Muscle layer of colon (tissue), 2 donors: ENCODE results near the gene FGF11.

Experiments
- H3K27ac ChIP-seq: one replicate; pipeline ENCODE4 v1.7.0; 2013; ENCODE audit warnings: low read depth, mild to moderate bottlenecking, low read length, moderate library complexity
- H3K27me3 ChIP-seq, 2 donors: one replicate each; pipeline ENCODE4 v1.7.0; 2013; ENCODE audit warnings: low read length in 2 of 2, mild to moderate bottlenecking in 2 of 2; ENCODE audit not compliant: insufficient read depth in 2 of 2, control insufficient read depth in 1 of 2
- H3K36me3 ChIP-seq: one replicate; pipeline ENCODE4 v1.7.0; 2013; ENCODE audit warnings: mild to moderate bottlenecking, low read length; ENCODE audit not compliant: insufficient read depth
- H3K4me1 ChIP-seq: one replicate; pipeline ENCODE4 v1.7.0; 2013; ENCODE audit warnings: mild to moderate bottlenecking, low read length; ENCODE audit not compliant: insufficient read depth
- H3K4me3 ChIP-seq, 2 donors: one replicate each; pipeline ENCODE4 v1.7.0; 2013; ENCODE audit warnings: low read length in 2 of 2, low read depth in 1 of 2, mild to moderate bottlenecking in 1 of 2, moderate library complexity in 1 of 2
- H3K9ac ChIP-seq: one replicate; pipeline ENCODE4 v1.7.0; 2013; ENCODE audit warnings: low read length
- H3K9me3 ChIP-seq: one replicate; pipeline ENCODE4 v1.7.0; 2013; ENCODE audit warnings: mild to moderate bottlenecking, low read length
- donor health status: abdominal sarcoma.
- donor health status: Adenocarcinoma of cecum.

Gene FGF11

DNA sequence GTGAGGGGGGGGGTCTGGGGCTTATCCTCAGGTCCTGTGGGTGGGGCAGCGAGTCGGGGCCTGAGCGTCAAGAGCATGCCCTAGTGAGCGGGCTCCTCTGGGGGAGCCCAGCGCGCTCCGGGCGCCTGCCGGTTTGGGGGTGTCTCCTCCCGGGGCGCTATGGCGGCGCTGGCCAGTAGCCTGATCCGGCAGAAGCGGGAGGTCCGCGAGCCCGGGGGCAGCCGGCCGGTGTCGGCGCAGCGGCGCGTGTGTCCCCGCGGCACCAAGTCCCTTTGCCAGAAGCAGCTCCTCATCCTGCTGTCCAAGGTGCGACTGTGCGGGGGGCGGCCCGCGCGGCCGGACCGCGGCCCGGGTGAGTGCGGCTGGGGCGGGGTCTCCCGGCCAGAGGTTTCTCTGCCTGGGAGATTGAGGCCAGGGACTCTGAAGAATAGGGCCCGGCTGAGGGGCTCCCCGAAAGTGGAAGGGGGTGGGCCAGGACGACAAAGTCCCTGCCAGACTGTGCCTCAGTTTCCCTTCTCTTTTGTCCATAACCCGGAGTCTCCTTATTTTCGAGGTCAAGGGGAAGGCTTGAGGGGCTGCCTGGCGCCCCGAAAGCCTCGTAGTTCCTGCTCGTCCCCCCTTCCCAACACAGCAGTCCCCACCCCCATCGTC is at the start of gene FGF11:
FGF11 (plus strand) TSS at position 51 of the 651 bp plus-strand sequence; CDS start at position 160, 109 bp downstream.
- no peaks in the 10 kb centered on the region for H3K9me3 ChIP-seq
- no peak within 1 kb of the TSS for H3K27ac ChIP-seq
- H3K4me3 ChIP-seq, result peak within 1 kb of the TSS; percentile 23 to 64
- no peak within 1 kb of the TSS for H3K9ac ChIP-seq
- peaks cover 38% of the 10 kb centered on the region for H3K4me1 ChIP-seq
- peaks cover 60 to 87% of the 10 kb centered on the region in 2 donors for H3K27me3 ChIP-seq
- H3K36me3 ChIP-seq, result no peaks in the 10 kb centered on the region

DNA sequence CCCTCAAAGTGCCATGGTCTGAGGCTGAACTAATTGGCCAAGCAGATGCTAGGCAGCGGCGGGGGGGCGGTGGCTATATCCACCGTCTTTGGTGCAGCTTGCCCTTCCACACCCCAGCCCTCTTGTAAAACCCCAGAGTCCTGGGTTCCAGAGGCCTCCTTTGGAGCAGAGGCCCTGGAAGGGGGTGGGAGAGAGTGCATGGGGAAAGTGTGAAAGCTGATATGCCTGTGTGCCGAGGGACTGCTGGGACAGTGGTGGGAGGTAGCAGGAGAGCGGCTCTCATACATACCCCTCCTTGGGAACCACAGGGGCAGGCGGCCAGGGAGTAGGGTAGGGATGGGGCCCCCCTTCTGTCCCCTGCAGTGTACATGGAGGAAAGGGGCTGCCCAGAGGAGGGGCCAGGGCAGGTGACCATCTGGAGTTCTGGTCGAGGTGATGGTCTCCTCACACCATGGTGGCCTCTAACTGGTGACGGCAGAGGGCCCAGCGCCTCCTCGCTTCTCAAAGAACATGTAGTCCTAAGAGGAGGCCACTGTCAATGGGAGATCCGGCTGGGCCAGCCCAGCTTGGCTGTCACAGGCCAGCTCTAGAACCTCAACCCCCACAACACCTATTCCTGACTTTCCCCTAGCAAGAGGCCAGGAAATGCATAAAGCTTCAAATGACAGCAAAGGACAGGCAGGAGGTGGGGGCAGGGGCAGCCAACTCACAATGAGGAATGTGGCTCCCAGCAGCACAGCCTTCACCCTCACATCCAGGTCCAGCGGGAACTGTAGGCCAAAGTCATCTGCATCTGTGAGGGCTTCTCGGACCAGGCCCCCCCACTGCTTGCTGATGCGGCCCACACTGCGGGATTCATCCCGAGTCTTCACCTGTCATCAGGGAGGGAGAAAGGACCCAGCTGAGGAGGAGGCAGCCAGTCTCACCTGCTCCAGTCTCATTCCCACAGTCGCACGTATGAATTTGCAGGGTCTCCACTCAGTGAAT is 49.1 kb upstream of the FGF11 start:
- no peak overlapping the region for H3K9ac ChIP-seq
- no peaks in the 10 kb centered on the region for H3K9me3 ChIP-seq
- no peak overlapping the region for H3K4me3 ChIP-seq
- peaks cover 8% of the 10 kb centered on the region for H3K4me1 ChIP-seq
- no peak overlapping the region for H3K27ac ChIP-seq
- peaks cover 6% of the 10 kb centered on the region for H3K36me3 ChIP-seq
- H3K27me3 ChIP-seq, result no peaks in the 10 kb centered on the region

DNA sequence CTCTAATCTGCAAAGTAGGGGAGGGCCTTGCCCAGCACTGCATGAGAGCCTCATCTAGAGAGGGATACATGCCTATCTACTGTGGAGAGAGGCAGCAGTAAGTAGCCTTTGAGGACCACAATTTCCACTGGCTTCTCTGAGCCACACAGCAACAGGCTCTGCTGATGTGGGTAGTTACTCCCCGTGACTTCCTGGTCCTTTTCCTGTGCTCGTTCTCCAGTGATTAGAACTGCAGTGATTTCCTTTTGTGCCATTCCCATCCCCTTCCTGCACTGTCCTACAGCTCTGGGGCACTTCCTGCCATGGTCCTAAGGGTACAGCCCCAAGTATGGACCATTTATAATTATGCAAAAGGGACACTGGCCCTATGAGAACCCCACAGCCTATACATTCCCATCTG is 48.0 kb upstream of the FGF11 start:
- Histone ChIP-seq H3K9me3 (no peaks in the 10 kb centered on the region), H3K4me3 (no peak overlapping the region), H3K27me3 (no peaks in the 10 kb centered on the region), H3K27ac (no peak overlapping the region), H3K4me1 (peaks cover 8% of the 10 kb centered on the region), H3K36me3 (peaks cover 6% of the 10 kb centered on the region), H3K9ac (no peak overlapping the region)

DNA sequence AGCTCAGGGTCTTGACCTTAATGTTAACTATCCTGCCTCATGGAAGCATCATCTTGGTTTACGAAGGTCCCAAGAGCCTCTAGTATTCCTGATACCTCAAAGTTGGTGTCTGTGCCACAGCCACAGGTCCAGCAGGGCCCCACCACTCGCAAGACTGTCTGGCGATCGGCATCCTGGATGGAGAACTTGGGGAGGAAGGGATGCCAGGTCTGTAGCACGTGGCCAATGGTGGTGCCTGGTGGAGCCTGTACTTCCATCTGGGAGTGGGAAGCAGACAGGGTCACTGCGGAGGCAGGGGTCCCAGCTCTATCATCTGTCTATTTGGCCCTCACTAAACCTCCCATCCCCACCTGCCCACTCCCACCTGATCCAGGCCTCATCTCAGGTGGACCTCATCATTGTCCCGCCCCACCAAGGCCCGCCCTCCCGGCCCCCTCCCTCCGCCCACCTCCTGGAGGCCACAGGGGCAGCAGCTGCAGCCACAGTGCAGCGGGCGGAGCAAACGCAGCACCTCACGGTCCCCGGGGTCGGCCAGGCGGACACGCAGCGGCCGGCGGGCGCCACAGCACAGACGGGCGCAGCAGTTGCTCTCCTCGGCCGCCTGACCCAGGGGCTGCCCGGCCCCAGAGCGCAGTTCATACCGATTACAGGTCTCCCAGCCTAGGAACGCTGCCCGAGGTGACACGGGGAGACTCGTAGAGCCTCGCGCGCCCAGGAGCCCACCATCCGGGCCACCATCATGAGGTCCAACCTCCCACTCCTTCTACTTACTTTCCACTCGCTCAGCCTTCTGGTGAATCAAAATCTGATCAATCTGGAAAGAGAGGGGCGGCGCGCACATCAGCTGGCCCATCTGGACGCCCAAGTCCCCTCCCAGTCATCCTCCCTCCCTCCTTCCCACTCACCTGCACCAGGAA is 46.4 kb upstream of the FGF11 start:
- H3K27me3 ChIP-seq, result no peaks in the 10 kb centered on the region
- no peaks in the 10 kb centered on the region for H3K9me3 ChIP-seq
- no peak overlapping the region for H3K27ac ChIP-seq
- H3K4me1 ChIP-seq, result peaks cover 8% of the 10 kb centered on the region
- H3K36me3 ChIP-seq, result peaks cover 6% of the 10 kb centered on the region
- peak overlapping the region in 1 of 2 donors; percentile 86 for H3K4me3 ChIP-seq
- peak overlapping the region; percentile 68 for H3K9ac ChIP-seq

DNA sequence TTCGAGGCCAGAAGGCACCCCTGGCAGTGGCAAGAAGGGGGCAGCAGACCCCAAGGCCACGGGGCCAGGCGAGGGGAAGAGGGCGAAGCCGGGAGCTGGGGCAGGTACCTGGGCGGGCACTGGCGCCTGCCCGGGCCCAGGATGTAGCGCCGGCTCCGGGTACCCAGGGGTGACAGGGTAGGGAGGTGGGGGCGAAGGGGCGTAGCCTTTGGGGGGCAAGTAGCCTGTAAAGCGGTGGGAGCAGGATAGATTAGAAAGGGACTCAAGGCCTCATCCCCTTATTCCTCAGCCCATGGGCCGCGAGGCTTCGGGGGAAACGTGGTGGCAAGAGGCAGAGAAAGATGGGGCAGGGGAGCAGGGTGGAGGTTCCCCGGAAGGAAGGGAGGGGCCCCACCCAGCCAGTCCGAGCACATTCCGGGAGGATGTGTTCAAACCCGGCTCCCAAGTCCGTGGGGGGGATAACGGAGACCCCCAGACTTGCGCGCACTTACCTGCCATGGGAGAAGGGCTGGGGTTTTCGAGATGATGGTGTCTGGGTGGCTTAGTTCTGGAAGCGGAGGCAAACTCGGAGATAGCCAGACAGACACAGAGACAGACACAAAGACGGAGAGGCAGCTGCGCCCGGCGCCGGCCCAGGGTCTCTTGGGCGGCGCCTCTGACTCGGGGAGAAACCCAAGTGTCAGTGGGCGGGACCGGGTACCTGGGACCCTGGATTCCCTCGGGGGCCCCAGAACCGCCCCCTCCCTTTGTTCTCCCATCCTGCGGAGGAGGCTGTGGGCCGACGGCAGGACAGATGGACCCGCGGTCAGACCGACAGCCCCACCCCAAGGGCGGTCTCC is 45.5 kb upstream of the FGF11 start:
- Histone ChIP-seq H3K27me3 (no peaks in the 10 kb centered on the region), H3K4me1 (peaks cover 8% of the 10 kb centered on the region), H3K4me3 (peak overlapping the region; percentile 86 to 91), H3K36me3 (peaks cover 6% of the 10 kb centered on the region), H3K27ac (peak overlapping the region; percentile 77), H3K9ac (peak overlapping the region; percentile 68), H3K9me3 (no peaks in the 10 kb centered on the region)

DNA sequence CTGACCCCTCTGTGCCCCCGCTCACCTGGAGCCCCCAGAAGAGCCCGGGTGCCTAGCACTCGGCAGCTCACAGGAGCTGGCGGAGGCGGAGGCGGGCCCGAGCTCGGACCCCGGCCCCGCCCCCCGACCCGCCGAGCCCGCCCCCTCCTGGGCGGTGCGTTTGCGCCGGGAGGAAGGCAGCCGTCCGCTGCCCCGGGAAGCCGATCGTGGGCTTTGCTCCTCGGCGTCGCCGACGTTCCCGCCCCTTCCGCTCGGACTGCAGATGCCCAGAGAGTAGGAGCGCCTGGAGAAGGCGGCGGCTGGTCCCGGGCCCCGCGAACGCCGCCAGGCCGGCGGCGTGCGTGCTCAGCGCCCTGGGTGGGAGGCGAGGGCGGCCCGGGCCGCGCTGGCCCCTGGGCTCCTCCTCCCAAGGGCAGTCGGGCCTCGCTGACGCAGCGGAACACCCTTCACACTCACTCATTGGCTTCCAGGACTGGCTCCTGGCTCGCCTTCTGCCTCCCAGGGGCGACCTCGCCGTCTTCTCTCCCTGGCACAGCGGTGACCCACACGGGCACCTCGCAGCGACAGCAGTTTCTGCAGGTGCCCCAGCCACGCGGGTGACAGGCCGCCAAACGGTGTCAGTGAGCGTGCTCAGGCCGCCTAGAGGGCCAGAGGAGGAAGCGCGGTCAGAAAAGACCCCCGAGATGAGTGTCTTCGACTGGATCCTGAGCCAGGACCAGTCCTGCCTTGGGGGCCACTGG is 44.7 kb upstream of the FGF11 start, which contains the start of gene PLSCR3:
PLSCR3 (minus strand) TSS at position 74 of the 740 bp plus-strand sequence. CDS start 415 bp downstream, outside the sequence.
- H3K27me3 ChIP-seq, result no peaks in the 10 kb centered on the region
- peak within 1 kb of the TSS; percentile 77 for H3K27ac ChIP-seq
- peak within 1 kb of the TSS; percentile 86 to 91 for H3K4me3 ChIP-seq
- H3K36me3 ChIP-seq, result peaks cover 6% of the 10 kb centered on the region
- H3K9me3 ChIP-seq, result no peaks in the 10 kb centered on the region
- H3K9ac ChIP-seq, result peak within 1 kb of the TSS; percentile 68
- peaks cover 8% of the 10 kb centered on the region for H3K4me1 ChIP-seq

DNA sequence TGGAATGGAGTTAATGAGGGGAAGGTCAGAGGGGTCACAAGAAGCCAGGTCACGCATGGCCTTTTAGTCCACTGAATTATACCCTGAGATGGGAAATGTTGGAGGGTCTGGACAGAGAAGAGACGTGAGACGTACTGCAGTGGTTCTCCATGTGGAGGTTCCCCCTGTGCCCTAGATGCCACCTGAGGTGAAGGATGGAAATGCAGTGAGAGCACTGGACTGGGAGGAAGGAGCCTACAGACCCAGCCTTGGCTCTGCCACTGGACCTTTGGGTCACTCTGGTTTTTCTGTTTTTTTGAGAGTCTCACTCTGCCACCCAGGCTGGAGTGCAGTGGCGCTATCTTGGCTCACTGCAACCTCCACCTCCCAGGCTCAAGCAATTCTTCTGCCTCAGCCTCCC is 43.2 kb upstream of the FGF11 start:
- H3K27me3 ChIP-seq, result no peaks in the 10 kb centered on the region

DNA sequence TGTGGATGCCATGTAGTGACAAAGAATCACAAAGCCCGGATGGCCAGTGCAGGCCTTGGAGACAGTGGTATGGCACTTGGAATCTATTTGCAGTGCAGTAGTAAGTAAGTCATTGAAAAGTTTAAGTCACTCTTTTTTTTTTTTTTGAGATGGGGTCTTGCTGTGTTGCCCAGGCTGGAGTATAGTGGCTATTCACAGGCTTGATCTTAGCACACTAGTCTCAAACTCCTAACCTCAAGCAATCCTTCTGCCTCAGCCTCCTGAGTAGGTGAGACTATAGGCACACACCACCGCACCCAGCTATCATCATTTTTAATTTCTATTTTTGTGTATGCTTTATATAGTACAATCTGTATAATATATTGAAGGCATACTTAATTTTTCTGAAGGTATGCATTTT is 40.7 kb upstream of the FGF11 start:
- Histone ChIP-seq H3K36me3 (no peaks in the 10 kb centered on the region), H3K9ac (no peak overlapping the region), H3K27ac (no peak overlapping the region), H3K9me3 (no peaks in the 10 kb centered on the region), H3K4me1 (peaks cover 10% of the 10 kb centered on the region), H3K4me3 (no peak overlapping the region), H3K27me3 (no peaks in the 10 kb centered on the region)

More for the DNA sequence above, 43.2 kb upstream of the FGF11 start:
- peaks cover 6% of the 10 kb centered on the region for H3K36me3 ChIP-seq
- no peak overlapping the region for H3K9ac ChIP-seq
- no peaks in the 10 kb centered on the region for H3K9me3 ChIP-seq
- no peak overlapping the region for H3K27ac ChIP-seq
- H3K4me3 ChIP-seq, result no peak overlapping the region
- H3K4me1 ChIP-seq, result peaks cover 8% of the 10 kb centered on the region

DNA sequence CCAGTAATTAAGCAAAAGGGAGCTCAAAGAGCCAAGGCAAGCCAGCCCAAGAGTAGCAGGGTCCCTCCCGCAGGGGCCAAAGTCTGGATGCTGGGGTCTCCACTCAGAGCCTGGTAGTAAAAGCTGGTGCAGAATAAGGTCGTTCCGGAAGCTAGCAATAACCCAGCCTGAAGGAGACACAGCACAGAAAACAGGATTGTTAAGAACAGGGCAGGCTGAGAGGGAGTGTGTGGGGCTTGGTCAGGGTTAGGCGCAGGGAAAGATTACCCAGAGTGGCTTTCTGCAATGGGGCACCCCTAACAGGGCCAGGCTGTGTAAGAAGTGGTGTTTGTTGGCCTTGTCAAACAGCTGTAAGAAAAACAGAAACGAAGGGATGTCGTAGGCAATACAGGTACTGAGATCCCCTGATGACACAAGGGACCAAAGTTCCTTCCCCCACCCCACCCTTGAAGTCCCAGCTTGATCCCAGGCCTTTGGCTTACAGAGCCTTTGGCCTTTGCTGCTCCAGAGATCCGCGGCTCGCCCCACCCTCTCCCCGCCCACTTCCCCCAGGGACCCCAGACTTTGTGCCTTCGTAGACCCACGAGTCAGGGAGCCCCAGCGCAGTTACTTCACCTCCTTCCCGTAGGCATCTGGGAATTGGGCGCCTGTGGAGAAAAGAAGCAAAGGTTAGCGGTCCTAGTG is 36.1 kb upstream of the FGF11 start:
- H3K4me1 ChIP-seq, result peaks cover 15% of the 10 kb centered on the region
- no peaks in the 10 kb centered on the region for H3K36me3 ChIP-seq
- H3K9ac ChIP-seq, result peak overlapping the region; percentile 56
- H3K27me3 ChIP-seq, result no peaks in the 10 kb centered on the region
- peak overlapping the region; percentile 93 for H3K27ac ChIP-seq
- H3K9me3 ChIP-seq, result no peaks in the 10 kb centered on the region
- H3K4me3 ChIP-seq, result peak overlapping the region; percentile 71 to 82
